ENCODE data around the gene SBF2.
A peak's percentile ranks its signal among the peaks of the same experiment; 100 is the strongest.
"Not testable (repeated sequence)": the region's sequence is repeated elsewhere in the genome, so short reads cannot be mapped to it uniquely, and the experiment has no call there.

SBF2 gene

DNA sequence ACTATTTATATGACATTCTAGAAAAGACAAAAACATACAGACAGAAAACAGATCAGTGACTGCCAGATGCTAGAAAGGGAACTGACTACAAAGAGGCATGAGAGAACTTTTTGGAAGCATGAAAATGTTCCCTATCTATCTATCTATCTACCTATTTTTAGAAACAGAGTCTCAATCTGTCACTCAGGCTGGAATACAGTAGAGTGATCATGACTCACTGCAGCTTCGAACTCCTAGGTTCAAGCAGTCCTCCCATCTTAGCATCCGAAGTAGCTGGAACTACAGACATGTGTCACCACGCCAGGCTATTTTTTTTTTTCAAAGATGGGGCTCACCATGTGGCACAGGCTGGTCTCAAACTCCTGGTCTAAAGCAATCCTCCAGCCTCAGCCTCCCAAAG, 6.9 kb downstream of the SBF2 start:
- Histone ChIP-seq H3K27me3 (ENCODE audit: control insufficient read depth, insufficient read depth, low read length) (no peaks in the 10 kb centered on the region), H3K9ac (ENCODE audit: low read length) (no peak overlapping the region), H3K36me3 (ENCODE audit: control insufficient read depth, insufficient read depth, low read length) (peaks cover 2% of the 10 kb centered on the region), H3K4me1 (ENCODE audit: control insufficient read depth, insufficient read depth, low read length) (no peaks in the 10 kb centered on the region), H3K27ac (ENCODE audit: low read depth, low read length) (no peak overlapping the region), H3K4me3 (ENCODE audit: low read length) (no peak overlapping the region)

DNA sequence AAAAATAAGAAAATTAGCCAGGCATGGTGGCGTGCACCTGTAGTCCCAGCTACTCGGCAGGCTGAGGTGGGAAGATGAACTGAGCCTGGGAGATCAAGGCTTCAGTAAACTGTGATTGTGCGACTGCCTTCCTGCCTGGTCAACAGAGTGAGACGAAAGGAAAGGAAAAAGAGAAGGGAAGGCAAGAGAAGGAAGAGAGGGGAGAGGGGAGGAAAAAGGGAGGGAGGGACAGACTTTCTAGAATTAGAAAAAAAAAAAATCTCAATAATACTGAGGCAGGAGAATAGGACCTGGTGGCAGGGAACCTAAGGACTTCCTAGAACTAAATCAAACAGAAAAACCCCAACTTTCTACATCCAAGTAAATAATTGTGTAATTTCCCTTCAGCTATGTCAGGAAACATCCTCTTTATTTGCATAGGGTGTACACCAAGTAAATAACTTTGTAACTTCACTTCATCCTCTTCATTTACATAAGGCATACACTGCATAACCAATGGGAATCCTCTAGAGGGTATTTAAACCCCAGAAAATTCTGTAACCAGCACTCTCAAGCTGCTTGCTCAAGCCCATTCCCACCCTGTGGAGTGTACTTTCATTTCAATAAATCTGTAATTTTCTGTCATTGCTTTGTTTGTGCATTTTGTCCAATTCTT, 8.7 kb downstream of the SBF2 start:
- no peak overlapping the region for H3K27ac ChIP-seq (ENCODE audit: low read depth, low read length)
- H3K27me3 ChIP-seq (ENCODE audit: control insufficient read depth, insufficient read depth, low read length), result no peaks in the 10 kb centered on the region
- H3K4me3 ChIP-seq (ENCODE audit: low read length), result no peak overlapping the region
- H3K36me3 ChIP-seq (ENCODE audit: control insufficient read depth, insufficient read depth, low read length), result peaks cover 2% of the 10 kb centered on the region
- no peaks in the 10 kb centered on the region for H3K4me1 ChIP-seq (ENCODE audit: control insufficient read depth, insufficient read depth, low read length)
- H3K9ac ChIP-seq (ENCODE audit: low read length), result no peak overlapping the region

DNA sequence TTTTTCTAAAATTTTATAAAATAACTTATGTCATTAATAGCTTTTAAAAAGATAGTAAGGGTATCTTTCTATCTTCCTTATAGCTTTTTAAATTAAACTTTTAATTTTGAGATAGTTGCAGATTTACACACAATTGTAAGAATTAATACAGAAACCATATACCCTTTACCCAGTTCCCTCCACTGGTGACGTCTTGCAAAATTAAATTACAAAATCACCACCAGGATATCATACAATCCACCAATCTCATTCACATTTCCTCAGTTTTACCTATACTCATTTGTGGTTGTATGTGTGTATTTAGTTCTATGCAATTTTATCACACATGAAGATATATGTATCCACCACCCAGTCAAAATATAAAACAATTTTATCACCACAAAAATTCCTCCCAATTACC, 10.0 kb downstream of the SBF2 start:
- H3K36me3 ChIP-seq (ENCODE audit: control insufficient read depth, insufficient read depth, low read length), result no peaks in the 10 kb centered on the region
- no peaks in the 10 kb centered on the region for H3K27me3 ChIP-seq (ENCODE audit: control insufficient read depth, insufficient read depth, low read length)
- no peaks in the 10 kb centered on the region for H3K4me1 ChIP-seq (ENCODE audit: control insufficient read depth, insufficient read depth, low read length)
- no peak overlapping the region for H3K4me3 ChIP-seq (ENCODE audit: low read length)
- no peak overlapping the region for H3K9ac ChIP-seq (ENCODE audit: low read length)
- no peak overlapping the region for H3K27ac ChIP-seq (ENCODE audit: low read depth, low read length)

DNA sequence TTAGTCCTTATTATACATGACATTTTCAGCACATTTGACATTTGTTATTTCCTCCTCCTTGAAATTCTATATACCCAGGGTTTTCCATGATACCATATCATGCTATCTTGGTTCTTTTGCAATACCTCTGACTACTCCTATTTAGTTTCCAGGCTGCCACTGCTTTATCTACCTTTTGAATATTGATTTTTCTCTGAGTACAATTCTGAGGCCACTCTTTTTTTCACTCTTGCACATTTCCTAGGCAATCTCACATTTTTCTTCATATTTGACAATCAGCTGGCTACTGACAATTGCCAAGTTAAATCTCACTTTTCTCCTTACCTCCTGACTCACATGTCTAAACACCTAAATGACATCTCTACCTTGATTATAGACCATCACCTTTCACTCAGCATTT, 11.9 kb downstream of the SBF2 start:
- Histone ChIP-seq H3K36me3 (ENCODE audit: control insufficient read depth, insufficient read depth, low read length) (no peaks in the 10 kb centered on the region), H3K9ac (ENCODE audit: low read length) (no peak overlapping the region), H3K4me3 (ENCODE audit: low read length) (no peak overlapping the region), H3K4me1 (ENCODE audit: control insufficient read depth, insufficient read depth, low read length) (no peaks in the 10 kb centered on the region), H3K27ac (ENCODE audit: low read depth, low read length) (no peak overlapping the region), H3K27me3 (ENCODE audit: control insufficient read depth, insufficient read depth, low read length) (no peaks in the 10 kb centered on the region)

DNA sequence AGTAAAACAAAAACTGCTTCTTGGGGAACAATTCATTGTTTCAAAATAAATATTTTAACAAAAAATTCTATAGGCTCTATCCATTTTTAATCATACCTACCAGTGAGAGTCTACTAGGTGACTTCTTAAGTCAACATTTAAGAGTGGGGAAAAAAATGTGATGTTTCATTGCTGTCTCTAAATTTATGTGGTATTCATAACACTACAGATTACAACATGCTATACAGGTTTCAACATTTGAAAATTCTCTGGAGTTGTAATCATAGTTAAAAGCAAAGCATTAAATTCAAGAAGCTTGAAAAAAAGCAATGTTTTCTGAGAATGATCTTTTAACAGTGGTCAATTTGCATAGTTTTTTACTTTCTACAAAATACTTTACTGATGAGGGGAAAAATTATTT, 18.3 kb downstream of the SBF2 start:
- H3K27ac ChIP-seq (ENCODE audit: low read depth, low read length), result no peak overlapping the region
- no peak overlapping the region for H3K4me3 ChIP-seq (ENCODE audit: low read length)
- H3K36me3 ChIP-seq (ENCODE audit: control insufficient read depth, insufficient read depth, low read length), result no peaks in the 10 kb centered on the region

DNA sequence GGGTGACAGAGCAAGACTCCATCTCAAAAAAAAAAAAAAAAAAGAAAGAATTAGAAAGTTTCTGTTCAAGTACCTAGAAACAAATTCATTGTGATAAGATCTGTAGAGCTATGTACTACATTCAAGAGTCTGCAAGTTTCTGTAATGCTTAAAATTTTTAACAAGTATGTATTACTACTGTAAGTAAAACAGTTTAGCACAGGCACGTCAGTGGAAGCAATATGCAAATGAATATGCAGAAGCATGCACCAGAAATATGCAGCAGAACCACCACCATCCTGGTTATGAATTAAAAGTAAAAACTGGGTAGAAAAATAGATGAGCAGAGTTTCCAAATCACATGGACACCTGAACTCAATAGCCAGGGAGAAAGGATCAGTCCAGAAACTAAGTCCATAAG, 19.3 kb downstream of the SBF2 start:
- H3K4me3 ChIP-seq (ENCODE audit: low read length), result no peak overlapping the region

More for the DNA sequence above, 18.3 kb downstream of the SBF2 start:
- no peak overlapping the region for H3K9ac ChIP-seq (ENCODE audit: low read length)
- no peaks in the 10 kb centered on the region for H3K4me1 ChIP-seq (ENCODE audit: control insufficient read depth, insufficient read depth, low read length)
- no peaks in the 10 kb centered on the region for H3K27me3 ChIP-seq (ENCODE audit: control insufficient read depth, insufficient read depth, low read length)

DNA sequence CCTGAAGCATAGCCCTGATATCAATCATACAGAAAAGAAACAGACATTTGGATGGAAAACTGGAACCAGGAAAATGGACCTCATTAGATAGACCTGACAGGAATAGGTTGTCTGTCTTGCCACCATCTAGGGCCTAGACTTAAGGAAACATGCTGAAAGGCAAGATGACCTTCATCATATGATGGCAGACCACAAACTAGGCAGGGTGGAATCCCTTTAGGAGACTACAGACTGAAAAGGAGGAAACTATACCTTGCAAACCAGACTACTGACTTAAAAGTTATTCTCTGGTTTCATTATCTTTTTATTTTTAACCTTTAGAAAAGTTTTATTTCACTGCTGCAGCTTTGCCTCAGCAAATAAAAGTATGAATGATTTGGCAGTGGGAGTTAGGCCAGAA, 20.3 kb downstream of the SBF2 start:
- Histone ChIP-seq H3K36me3 (ENCODE audit: control insufficient read depth, insufficient read depth, low read length) (no peaks in the 10 kb centered on the region), H3K27ac (ENCODE audit: low read depth, low read length) (peak overlapping the region; percentile 2), H3K27me3 (ENCODE audit: control insufficient read depth, insufficient read depth, low read length) (no peaks in the 10 kb centered on the region), H3K9ac (ENCODE audit: low read length) (no peak overlapping the region), H3K4me3 (ENCODE audit: low read length) (no peak overlapping the region), H3K4me1 (ENCODE audit: control insufficient read depth, insufficient read depth, low read length) (no peaks in the 10 kb centered on the region)

More for the DNA sequence above, 19.3 kb downstream of the SBF2 start:
- Histone ChIP-seq H3K36me3 (ENCODE audit: control insufficient read depth, insufficient read depth, low read length) (no peaks in the 10 kb centered on the region), H3K4me1 (ENCODE audit: control insufficient read depth, insufficient read depth, low read length) (no peaks in the 10 kb centered on the region), H3K9ac (ENCODE audit: low read length) (no peak overlapping the region), H3K27me3 (ENCODE audit: control insufficient read depth, insufficient read depth, low read length) (no peaks in the 10 kb centered on the region), H3K27ac (ENCODE audit: low read depth, low read length) (no peak overlapping the region)

DNA sequence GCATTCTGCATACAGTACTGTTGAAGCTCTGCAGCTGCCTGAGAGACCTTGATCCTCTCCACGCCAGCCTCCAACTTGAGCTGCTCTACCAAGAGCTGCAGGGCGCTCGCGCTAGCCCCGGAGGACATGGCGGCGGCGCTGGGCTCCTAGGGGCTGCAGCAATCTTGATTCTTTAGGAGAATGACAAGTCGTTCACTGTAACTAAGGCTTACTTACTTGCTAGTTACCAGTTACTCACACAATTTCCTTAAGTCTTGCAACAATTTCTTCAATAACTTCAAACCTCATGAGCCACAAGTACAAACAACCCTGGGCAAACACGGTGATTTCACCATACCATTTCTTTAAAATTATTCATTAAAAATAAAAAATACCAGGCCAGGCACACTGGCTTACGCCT, 21.9 kb downstream of the SBF2 start:
- no peaks in the 10 kb centered on the region for H3K27me3 ChIP-seq (ENCODE audit: control insufficient read depth, insufficient read depth, low read length)
- no peak overlapping the region for H3K27ac ChIP-seq (ENCODE audit: low read depth, low read length)
- H3K36me3 ChIP-seq (ENCODE audit: control insufficient read depth, insufficient read depth, low read length), result no peaks in the 10 kb centered on the region
- no peak overlapping the region for H3K4me3 ChIP-seq (ENCODE audit: low read length)
- H3K4me1 ChIP-seq (ENCODE audit: control insufficient read depth, insufficient read depth, low read length), result no peaks in the 10 kb centered on the region
- H3K9ac ChIP-seq (ENCODE audit: low read length), result no peak overlapping the region

DNA sequence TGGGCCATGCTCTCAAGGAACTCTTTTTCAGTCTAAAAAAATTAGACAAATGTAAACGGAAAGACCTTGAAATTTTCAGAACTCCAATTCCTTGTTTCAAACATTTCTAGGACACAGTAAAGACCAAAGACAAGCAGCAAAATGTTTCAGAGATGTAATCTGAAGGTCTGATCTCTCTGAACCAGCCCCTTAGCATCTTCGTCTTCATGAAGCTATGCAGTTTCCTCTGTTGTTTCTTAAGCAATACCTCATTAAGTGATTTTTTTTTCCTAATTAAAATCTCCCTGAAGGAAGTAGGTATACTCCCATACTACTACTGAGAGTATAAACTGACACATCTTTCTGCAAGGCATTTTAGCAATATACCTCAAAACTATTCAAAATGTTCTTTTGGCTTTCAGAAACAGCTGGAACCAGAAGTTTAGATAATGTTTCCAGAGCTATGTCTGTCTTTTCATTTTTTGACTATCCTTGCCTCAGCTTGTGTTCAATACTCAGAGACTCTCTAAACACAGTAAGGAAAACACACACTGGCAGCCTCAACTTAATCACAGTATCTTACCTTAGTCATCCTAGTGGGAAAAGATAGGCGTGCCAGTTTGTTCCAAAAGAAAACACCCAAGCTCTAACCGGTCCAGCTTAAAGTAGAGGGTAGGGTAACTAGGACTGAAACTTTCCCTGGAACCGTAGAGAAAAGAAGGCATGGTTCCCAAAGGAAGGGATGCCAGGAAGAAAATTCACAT, 25.1 kb downstream of the SBF2 start:
- Histone ChIP-seq H3K9ac (ENCODE audit: low read length) (no peak overlapping the region), H3K27me3 (ENCODE audit: control insufficient read depth, insufficient read depth, low read length) (no peaks in the 10 kb centered on the region), H3K4me3 (ENCODE audit: low read length) (no peak overlapping the region), H3K36me3 (ENCODE audit: control insufficient read depth, insufficient read depth, low read length) (no peaks in the 10 kb centered on the region), H3K27ac (ENCODE audit: low read depth, low read length) (no peak overlapping the region), H3K4me1 (ENCODE audit: control insufficient read depth, insufficient read depth, low read length) (no peaks in the 10 kb centered on the region)

DNA sequence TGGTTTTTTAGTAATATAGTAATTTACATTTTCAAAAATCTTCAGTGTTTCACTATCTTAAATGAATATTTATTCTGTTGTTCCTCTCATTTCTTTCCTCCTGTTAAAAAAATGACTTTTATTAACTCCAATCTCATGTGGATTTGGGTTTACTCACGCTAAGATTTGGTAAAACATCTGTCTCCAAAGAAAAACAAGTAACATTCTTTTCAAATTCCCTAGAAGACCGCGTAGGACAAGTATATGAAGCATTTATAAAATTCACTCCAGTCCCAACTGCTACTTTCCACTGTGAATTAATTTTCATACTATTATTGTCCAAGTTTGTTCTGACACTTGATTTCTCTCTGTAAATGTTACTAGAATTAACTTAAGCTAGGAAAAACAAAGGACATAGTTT, 26.2 kb downstream of the SBF2 start:
- H3K4me3 ChIP-seq (ENCODE audit: low read length), result no peak overlapping the region
- no peaks in the 10 kb centered on the region for H3K4me1 ChIP-seq (ENCODE audit: control insufficient read depth, insufficient read depth, low read length)
- H3K9ac ChIP-seq (ENCODE audit: low read length), result no peak overlapping the region
- H3K27me3 ChIP-seq (ENCODE audit: control insufficient read depth, insufficient read depth, low read length), result no peaks in the 10 kb centered on the region
- H3K27ac ChIP-seq (ENCODE audit: low read depth, low read length), result no peak overlapping the region
- no peaks in the 10 kb centered on the region for H3K36me3 ChIP-seq (ENCODE audit: control insufficient read depth, insufficient read depth, low read length)

DNA sequence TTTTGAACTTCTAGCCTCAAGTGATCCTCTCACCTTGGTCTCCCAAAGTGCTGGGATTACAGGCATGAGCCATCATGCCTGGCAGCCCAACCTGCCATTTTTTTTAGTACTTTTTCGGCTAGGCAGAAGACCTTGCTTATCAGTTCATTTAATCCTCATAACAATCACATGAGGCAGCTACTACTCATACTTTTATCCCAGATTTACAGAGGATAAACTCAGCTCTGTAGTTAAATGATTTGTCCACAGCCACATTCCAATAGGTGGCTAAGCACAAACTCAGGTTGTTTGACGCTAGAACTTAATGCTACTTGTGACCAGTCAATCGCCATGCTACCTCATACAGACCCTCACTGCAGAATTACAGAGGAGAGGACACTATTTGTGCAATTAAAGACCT, 28.1 kb downstream of the SBF2 start:
- H3K27ac ChIP-seq (ENCODE audit: low read depth, low read length), result no peak overlapping the region
- no peak overlapping the region for H3K9ac ChIP-seq (ENCODE audit: low read length)
- no peaks in the 10 kb centered on the region for H3K36me3 ChIP-seq (ENCODE audit: control insufficient read depth, insufficient read depth, low read length)
- no peaks in the 10 kb centered on the region for H3K4me1 ChIP-seq (ENCODE audit: control insufficient read depth, insufficient read depth, low read length)
- H3K4me3 ChIP-seq (ENCODE audit: low read length), result no peak overlapping the region
- H3K27me3 ChIP-seq (ENCODE audit: control insufficient read depth, insufficient read depth, low read length), result no peaks in the 10 kb centered on the region

DNA sequence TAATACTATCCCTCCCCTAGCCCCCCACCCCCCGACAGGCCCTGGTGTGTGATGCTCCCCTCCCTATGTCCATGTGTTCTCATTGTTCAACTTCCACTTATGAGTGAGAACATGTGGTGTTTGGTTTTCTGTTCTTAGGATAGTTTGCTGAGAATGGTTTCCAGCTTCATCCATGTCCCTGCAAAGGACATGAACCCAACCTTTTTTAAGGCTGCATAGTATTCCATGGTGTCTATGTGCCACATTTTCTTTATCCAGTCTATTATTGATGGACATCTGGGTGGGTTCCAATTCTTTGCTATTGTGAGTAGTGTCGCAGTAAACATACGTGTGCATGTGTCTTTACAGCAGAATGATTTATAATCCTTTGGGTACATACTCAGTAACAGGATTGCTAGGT, 29.3 kb downstream of the SBF2 start:
- H3K36me3 ChIP-seq (ENCODE audit: control insufficient read depth, insufficient read depth, low read length); H3K4me3 ChIP-seq (ENCODE audit: low read length); H3K27ac ChIP-seq (ENCODE audit: low read depth, low read length); H3K4me1 ChIP-seq (ENCODE audit: control insufficient read depth, insufficient read depth, low read length); H3K9ac ChIP-seq (ENCODE audit: low read length); H3K27me3 ChIP-seq (ENCODE audit: control insufficient read depth, insufficient read depth, low read length): not testable (repeated sequence)

DNA sequence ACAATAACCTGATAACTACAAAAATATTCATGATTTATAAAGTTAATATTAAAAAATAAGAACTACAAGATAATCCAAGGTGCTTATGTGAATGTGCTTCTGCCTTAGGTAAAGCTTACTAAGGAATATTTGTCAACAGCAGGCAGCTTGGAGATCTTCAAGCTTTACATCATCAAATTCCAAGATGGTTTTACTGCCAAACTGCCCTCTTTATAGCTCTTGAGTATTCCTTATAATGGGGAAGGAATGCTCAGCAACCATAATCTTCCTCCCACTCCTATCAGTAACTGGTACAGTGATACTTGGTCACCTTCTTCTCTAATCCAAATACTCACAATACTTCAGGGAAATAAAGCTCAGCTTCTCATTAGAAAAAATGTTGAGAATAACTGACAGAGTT, 30.1 kb downstream of the SBF2 start:
- Histone ChIP-seq H3K36me3 (ENCODE audit: control insufficient read depth, insufficient read depth, low read length) (no peaks in the 10 kb centered on the region), H3K4me3 (ENCODE audit: low read length) (no peak overlapping the region), H3K9ac (ENCODE audit: low read length) (no peak overlapping the region)

More for the DNA sequence above, 30.1 kb downstream of the SBF2 start:
- Histone ChIP-seq H3K27me3 (ENCODE audit: control insufficient read depth, insufficient read depth, low read length) (no peaks in the 10 kb centered on the region), H3K4me1 (ENCODE audit: control insufficient read depth, insufficient read depth, low read length) (no peaks in the 10 kb centered on the region), H3K27ac (ENCODE audit: low read depth, low read length) (no peak overlapping the region)

All from rectal smooth muscle tissue (tissue), 1 donor.